ENCODE results near the gene LSS. TPM values are rescaled to one million over a fixed set of nuclear protein-coding genes. Genes with fewer than 3 reads are reported as not detected.

The LSS gene
- total and polyA plus RNA-seq, 2 donors (not counting 3 experiments of a cell fraction or from before 2014, with no cell fraction given) = 120 to 141 TPM

GRCh38 chr21:46196733-46197132 lies 31.8 kb downstream of the LSS start:
- no peak overlapping the region for H3K4me2 ChIP-seq (ENCODE audit: insufficient read depth, low read length)
- dilution Hi-C loops (cut with MboI; ENCODE audit: extremely low pct_ligation_motif_present, low sequenced_read_pairs) = no loop called here
- CTCF ChIA-PET = no interaction called here
- no TSS peak for BruUV-seq (replicated peaks)
- intact Hi-C loops (cut with micrococcal nuclease) = no loop called here
- H3K9me3 ChIP-seq (replicated peaks; ENCODE audit: control insufficient read depth, insufficient read depth, low read length) = no peaks in the 10 kb centered on the region
- no peak for FAIRE-seq
- H2AFZ ChIP-seq (ENCODE audit: low read depth, low read length) = no peak overlapping the region
- peaks cover 25 to 42% of the 10 kb centered on the region in 2 experiments for H3K36me3 ChIP-seq (ENCODE audit: control insufficient read depth in 2 of 2, extremely low read depth in 1 of 2, insufficient read depth in 2 of 2, low read length in 2 of 2)
- H3K9ac ChIP-seq (replicated peaks; ENCODE audit: extremely low read depth, insufficient read depth, low read length) = no peak overlapping the region
- H3K27me3 ChIP-seq (ENCODE audit: control insufficient read depth in 2 of 2, insufficient read depth in 2 of 2, low read length in 2 of 2) = no peaks in the 10 kb centered on the region
- H3K27ac ChIP-seq (ENCODE audit: insufficient read depth, low read depth, low read length) = no peak overlapping the region
- POLR2A ChIA-PET = no interaction called here
- no peak for DNase-seq (ENCODE audit: low read depth, low spot score)
- H3K79me2 ChIP-seq (ENCODE audit: control insufficient read depth, insufficient read depth, low read length) = no peaks in the 10 kb centered on the region
- no peaks in the 10 kb centered on the region for H4K20me1 ChIP-seq (replicated peaks; ENCODE audit: control insufficient read depth, extremely low read depth, insufficient read depth, low read length)
- H3K4me3 ChIP-seq (replicated peaks in 1 of 3; ENCODE audit: insufficient read depth in 1 of 3, low read depth in 1 of 3, low read length in 3 of 3) = no peak overlapping the region
- TF ChIP-seq CTCF (IDR thresholded peaks at IDR 0.05; ENCODE audit: extremely low read depth in 1 of 2, insufficient read depth in 1 of 2, low read depth in 1 of 2, low read length in 2 of 2) (no peak), FOS (IDR thresholded peaks at IDR 0.05; ENCODE audit: borderline replicate concordance, insufficient read depth, low read length) (no peak), MAX (IDR thresholded peaks at IDR 0.05; ENCODE audit: insufficient read depth, insufficient read length) (no peak), POLR2A (IDR thresholded peaks at IDR 0.05; ENCODE audit: low read depth, low read length) (no peak), POLR2AphosphoS5 (IDR thresholded peaks at IDR 0.05; ENCODE audit: insufficient read depth, low read depth, low read length) (no peak), MYC (IDR thresholded peaks at IDR 0.05; ENCODE audit: low read depth, low read length) (no peak), JUN (IDR thresholded peaks at IDR 0.05; ENCODE audit: borderline replicate concordance, insufficient read depth, insufficient read length, low read depth) (no peak), GATA2 (IDR thresholded peaks at IDR 0.05; ENCODE audit: insufficient read depth, insufficient read length, low read depth, low read length) (no peak), EZH2 (IDR thresholded peaks at IDR 0.05; ENCODE audit: borderline replicate concordance, low read depth, low read length, severe bottlenecking) (no peak)
- no peaks in the 10 kb centered on the region for H3K9me1 ChIP-seq (replicated peaks; ENCODE audit: control insufficient read depth, extremely low read depth, insufficient read depth, low read length)
- H3K4me1 ChIP-seq (ENCODE audit: control insufficient read depth, extremely low read depth, insufficient read depth, low read length) = no peaks in the 10 kb centered on the region

All from endothelial cell of umbilical vein (primary cell).